ENCODE data around the gene SHCBP1.

GRCh38 chr16:46627746-46628145, 6.6 kb upstream of the SHCBP1 start:
- no peak for TF ChIP-seq SIX5 (IDR thresholded peaks at IDR 0.05; ENCODE audit: low read depth, low read length, severe bottlenecking)
- TF ChIP-seq ATF2 (IDR thresholded peaks at IDR 0.05; ENCODE audit: low read length), result no peak
- no peak for TF ChIP-seq GABPA (IDR thresholded peaks at IDR 0.05; ENCODE audit: low read depth)
- TF ChIP-seq MAX (IDR thresholded peaks at IDR 0.05; ENCODE audit: low read depth, low read length), result no peak
